NCI-H2227 treated with DMSO at 0.1 percent for 48 hours (cell line): ENCODE data around the gene GRHL3.

ENCODE experiments used
- DNase-seq: peaks from one replicate; lab custom pipeline; 2025; lab: John Stamatoyannopoulos, UW

Gene GRHL3

GRCh38 chr1:24344090-24344742 is 25.1 kb downstream of the GRHL3 start:
- DNase-seq: no peak

- DNase-seq: no peak
These were observed 26.2 kb downstream of the GRHL3 start for GRCh38 chr1:24345334-24345733.

GRCh38 chr1:24347159-24347934 is 28.2 kb downstream of the GRHL3 start:
- no peak for DNase-seq

- no peak for DNase-seq
These were observed 29.0 kb downstream of the GRHL3 start for GRCh38 chr1:24348196-24348595.

GRCh38 chr1:24349891-24350290 is 30.7 kb downstream of the GRHL3 start:
- no peak for DNase-seq

GRCh38 chr1:24351247-24351646 is 32.1 kb downstream of the GRHL3 start:
- DNase-seq: no peak

- DNase-seq: no peak
These were observed 32.9 kb downstream of the GRHL3 start for GRCh38 chr1:24351918-24352627.

GRCh38 chr1:24353292-24353891 is 34.2 kb downstream of the GRHL3 start:
- DNase-seq: no peak

- DNase-seq: no peak
These were observed 36.3 kb downstream of the GRHL3 start for GRCh38 chr1:24355466-24355865.

GRCh38 chr1:24357038-24357437 is 37.9 kb downstream of the GRHL3 start:
- no peak for DNase-seq

GRCh38 chr1:24360681-24361080 is 41.5 kb downstream of the GRHL3 start:
- no peak for DNase-seq

GRCh38 chr1:24361811-24362210 is 42.7 kb downstream of the GRHL3 start:
- no peak for DNase-seq

- DNase-seq: no peak
These were observed 43.2 kb downstream of the GRHL3 start for GRCh38 chr1:24362396-24362795.

GRCh38 chr1:24362982-24363614 is 43.9 kb downstream of the GRHL3 start:
- DNase-seq: no peak

GRCh38 chr1:24363994-24364393 is 44.8 kb downstream of the GRHL3 start:
- no peak for DNase-seq

- no peak for DNase-seq
These were observed 45.4 kb downstream of the GRHL3 start for GRCh38 chr1:24364605-24364974.

GRCh38 chr1:24364975-24365678 is 46.0 kb downstream of the GRHL3 start:
- DNase-seq: peak; percentile 77

GRCh38 chr1:24366707-24367106 is 47.5 kb downstream of the GRHL3 start:
- no peak for DNase-seq

GRCh38 chr1:24369199-24369598 is 50.0 kb downstream of the GRHL3 start:
- no peak for DNase-seq

- no peak for DNase-seq
These were observed 50.6 kb downstream of the GRHL3 start for GRCh38 chr1:24369801-24370200.

- DNase-seq: no peak
These were observed 53.9 kb downstream of the GRHL3 start for GRCh38 chr1:24373044-24373443.

GRCh38 chr1:24373710-24374109 is 54.6 kb downstream of the GRHL3 start:
- DNase-seq: no peak
